GM21526 (cell line): Measurements from ENCODE around the gene ARMC3.
A peak's percentile ranks its signal among the peaks of the same experiment; 100 is the strongest.
"Not testable (repeated sequence)": the region's sequence is repeated elsewhere in the genome, so short reads cannot be mapped to it uniquely, and the experiment has no call there.

Experiments used
- ATAC-seq: cut with Tn5 transposase; IDR thresholded peaks from one replicate; pipeline ENCODE4 v1.9.1; 2021; ENCODE audit warnings: moderate library complexity; ENCODE audit not compliant: unreplicated experiment, low FRiP score

Gene ARMC3

GRCh38 chr10:22927661-22928403 is at the start of gene ARMC3:
Gene ARMC3, plus strand, starts transcription at chr10:22928053. Its CDS starts 3,944 bp downstream, at chr10:22931997.
- peak; percentile 95 for ATAC-seq

GRCh38 chr10:22891797-22892196 is 36.1 kb upstream of the ARMC3 start:
- ATAC-seq = no peak

- no peak for ATAC-seq
Observed at GRCh38 chr10:22893781-22894180, 34.1 kb upstream of the ARMC3 start.

GRCh38 chr10:22894714-22895113 is 33.1 kb upstream of the ARMC3 start:
- ATAC-seq = no peak

- ATAC-seq = no peak
Observed at GRCh38 chr10:22895252-22895651, 32.6 kb upstream of the ARMC3 start.

- ATAC-seq = no peak
Observed at GRCh38 chr10:22897371-22897770, 30.5 kb upstream of the ARMC3 start.

GRCh38 chr10:22899307-22899706 is 28.5 kb upstream of the ARMC3 start:
- ATAC-seq = no peak

- no peak for ATAC-seq
Observed at GRCh38 chr10:22899775-22900174, 28.1 kb upstream of the ARMC3 start.

- ATAC-seq = no peak
Observed at GRCh38 chr10:22900841-22901601, 26.8 kb upstream of the ARMC3 start.

- ATAC-seq = not testable (repeated sequence)
Observed at GRCh38 chr10:22902147-22902546, 25.7 kb upstream of the ARMC3 start.

- ATAC-seq = no peak
Observed at GRCh38 chr10:22903694-22904093, 24.2 kb upstream of the ARMC3 start.

- ATAC-seq = no peak
Observed at GRCh38 chr10:22906767-22907166, 21.1 kb upstream of the ARMC3 start.

GRCh38 chr10:22908837-22909236 is 19.0 kb upstream of the ARMC3 start:
- ATAC-seq = no peak

- ATAC-seq = not testable (repeated sequence)
Observed at GRCh38 chr10:22909673-22910072, 18.2 kb upstream of the ARMC3 start.

GRCh38 chr10:22911067-22911466 is 16.8 kb upstream of the ARMC3 start:
- no peak for ATAC-seq

GRCh38 chr10:22911889-22912762 is 15.7 kb upstream of the ARMC3 start:
- ATAC-seq = no peak

GRCh38 chr10:22912763-22913384 is 15.0 kb upstream of the ARMC3 start:
- no peak for ATAC-seq

GRCh38 chr10:22913474-22914092 is 14.3 kb upstream of the ARMC3 start:
- ATAC-seq = no peak

GRCh38 chr10:22915314-22915713 is 12.5 kb upstream of the ARMC3 start:
- no peak for ATAC-seq

- no peak for ATAC-seq
Observed at GRCh38 chr10:22925088-22925487, 2.8 kb upstream of the ARMC3 start.
